Measurements from ENCODE around the gene PLSCR4. TPM values are rescaled to one million over a fixed set of nuclear protein-coding genes. Genes with fewer than 3 reads are reported as not detected.

PLSCR4 gene
- total and polyA plus RNA-seq, 2 of the 8 experiments (the other 6 are each of a cell fraction or from before 2014, with no cell fraction given), result 1.8 to 2.9 TPM

DNA sequence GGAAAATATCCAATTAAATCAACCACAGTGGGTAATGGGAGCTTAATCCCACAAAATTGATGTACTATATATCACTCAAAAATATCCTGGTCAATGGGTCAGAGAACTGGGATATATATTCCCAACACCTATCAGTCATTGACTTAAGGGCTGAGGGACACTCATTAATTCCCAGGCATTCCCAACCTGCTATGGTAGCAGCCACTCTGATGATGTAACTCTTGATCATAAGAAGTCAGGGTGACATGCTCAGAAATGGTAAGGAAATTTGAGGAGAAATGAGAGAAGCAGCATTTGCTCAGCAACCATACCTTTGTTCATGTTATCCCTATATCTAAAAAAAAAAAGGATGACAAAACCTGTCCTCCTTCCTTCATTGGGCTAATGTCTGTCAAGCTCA is 86.8 kb downstream of the PLSCR4 start:
- POLR2A ChIA-PET (ENCODE audit: partially characterized antibody), result no interaction called here
- no peak for DNase-seq (ENCODE audit: low read depth in 1 of 2, low spot score in 2 of 2)
- no peak overlapping the region for H2BK15ac ChIP-seq (ENCODE audit: low read length)

More for the DNA sequence above, 86.8 kb downstream of the PLSCR4 start:
- TF ChIP-seq FOSL1 (IDR thresholded peaks at IDR 0.05; ENCODE audit: insufficient read depth, low read depth, low read length) (no peak), SP4 (IDR thresholded peaks at IDR 0.05; ENCODE audit: low read length) (no peak), PHF8 (conservative IDR thresholded peaks at IDR 0.05; ENCODE audit: low read depth, low read length) (no peak), RFX5 (IDR thresholded peaks at IDR 0.05; ENCODE audit: borderline replicate concordance, low read depth, low read length) (no peak), KDM1A (IDR thresholded peaks at IDR 0.05; ENCODE audit: borderline replicate concordance, low read length) (no peak), GTF2F1 (IDR thresholded peaks at IDR 0.05; ENCODE audit: borderline replicate concordance, low read depth, low read length) (no peak)
- Histone ChIP-seq H3K27ac (ENCODE audit: low read depth, low read length) (no peak overlapping the region), H3K36me3 (ENCODE audit: control insufficient read depth in 2 of 4, insufficient read depth in 4 of 4, low read length in 3 of 4) (no peaks in the 10 kb centered on the region), H3K18ac (ENCODE audit: extremely low read depth, low read length) (no peak overlapping the region), H2AFZ (ENCODE audit: low read length) (no peak overlapping the region), H2BK120ac (replicated peaks; ENCODE audit: low read depth, low read length) (no peak overlapping the region), H4K8ac (ENCODE audit: extremely low read depth, insufficient read depth, low read length) (no peak overlapping the region), H3K9ac (replicated peaks in 1 of 4; ENCODE audit: extremely low read depth in 1 of 4, low read depth in 3 of 4, low read length in 3 of 4) (no peak overlapping the region), H3K56ac (replicated peaks; ENCODE audit: insufficient read length, low read depth, low read length) (no peak overlapping the region), H3K79me1 (ENCODE audit: low read depth, low read length) (no peaks in the 10 kb centered on the region), H3K23me2 (ENCODE audit: low read depth, low read length) (peaks cover 11% of the 10 kb centered on the region), H3K27me3 (replicated peaks in 1 of 4; ENCODE audit: control insufficient read depth in 3 of 4, extremely low read depth in 1 of 4, insufficient read depth in 3 of 4, low read length in 3 of 4) (peaks cover 0 to 6% (median 1%) of the 10 kb centered on the region in 4 experiments; a peak in 3 of 7 replicates), H4K5ac (ENCODE audit: insufficient read length, low read depth, low read length) (no peak overlapping the region), H2BK20ac (ENCODE audit: low read length) (no peak overlapping the region), H3K9me3 (ENCODE audit: insufficient read depth in 2 of 2, low read depth in 1 of 2, low read length in 1 of 2) (no peaks in the 10 kb centered on the region), H3K4me3 (ENCODE audit: extremely low read depth in 1 of 4, insufficient read depth in 2 of 4, low read depth in 3 of 4, low read length in 4 of 4) (no peak overlapping the region), H3K79me2 (ENCODE audit: control insufficient read depth in 1 of 2, insufficient read depth in 2 of 2, low read length in 2 of 2) (peaks cover 0 to 8% of the 10 kb centered on the region in 2 experiments; a peak in 2 of 4 replicates), H3K4ac (replicated peaks; ENCODE audit: insufficient read length, low read depth, low read length) (no peak overlapping the region), H3K23ac (ENCODE audit: insufficient read length) (no peak overlapping the region), H3K4me1 (replicated peaks in 1 of 4; ENCODE audit: control insufficient read depth in 3 of 4, insufficient read depth in 4 of 4, low read length in 3 of 4) (peaks cover 0 to 4% (median 1%) of the 10 kb centered on the region in 4 experiments; a peak in 3 of 7 replicates), H4K91ac (replicated peaks; ENCODE audit: insufficient read length, low read length) (no peak overlapping the region), H2BK5ac (ENCODE audit: low read depth, low read length) (no peak overlapping the region), H3K4me2 (ENCODE audit: insufficient read depth in 1 of 2, low read depth in 2 of 2, low read length in 2 of 2) (no peak overlapping the region), H2AK5ac (ENCODE audit: low read depth, low read length) (no peak overlapping the region), H3K14ac (ENCODE audit: insufficient read length) (no peak overlapping the region), H4K20me1 (replicated peaks in 1 of 2; ENCODE audit: control insufficient read depth in 1 of 2, insufficient read depth in 2 of 2, low read length in 2 of 2) (no peaks in the 10 kb centered on the region), H2BK12ac (ENCODE audit: low read depth, low read length) (no peak overlapping the region)
- no peak for FAIRE-seq
- CTCF ChIA-PET (ENCODE audit: partially characterized antibody), result interaction anchor here (0.9 to 1.5 kb wide), 2 partner anchors 13 to 26 kb away, joined by 4 to 6 read pairs; no protein-coding TSS in a partner anchor
